Retinal pigment epithelial cell (primary cell): ENCODE data around the gene HGFAC.

Source experiments
- DNase-seq: peaks from one replicate; pipeline ENCODE4 v3.0.0-alpha.2; 2010; ENCODE audit warnings: low read depth
- H3K4me3 ChIP-seq: 2 replicates; pipeline ENCODE4 v1.5.1; 2011; ENCODE audit warnings: mild to moderate bottlenecking, low read length, control low read depth, moderate library complexity
- TF ChIP-seq, protein P1 (sequence below): conservative IDR thresholded peaks from 2 replicates; pipeline ENCODE4 v1.5.1; 2011; ENCODE audit warnings: low read depth, low read length, control low read depth, inconsistent platforms

Gene HGFAC

DNA sequence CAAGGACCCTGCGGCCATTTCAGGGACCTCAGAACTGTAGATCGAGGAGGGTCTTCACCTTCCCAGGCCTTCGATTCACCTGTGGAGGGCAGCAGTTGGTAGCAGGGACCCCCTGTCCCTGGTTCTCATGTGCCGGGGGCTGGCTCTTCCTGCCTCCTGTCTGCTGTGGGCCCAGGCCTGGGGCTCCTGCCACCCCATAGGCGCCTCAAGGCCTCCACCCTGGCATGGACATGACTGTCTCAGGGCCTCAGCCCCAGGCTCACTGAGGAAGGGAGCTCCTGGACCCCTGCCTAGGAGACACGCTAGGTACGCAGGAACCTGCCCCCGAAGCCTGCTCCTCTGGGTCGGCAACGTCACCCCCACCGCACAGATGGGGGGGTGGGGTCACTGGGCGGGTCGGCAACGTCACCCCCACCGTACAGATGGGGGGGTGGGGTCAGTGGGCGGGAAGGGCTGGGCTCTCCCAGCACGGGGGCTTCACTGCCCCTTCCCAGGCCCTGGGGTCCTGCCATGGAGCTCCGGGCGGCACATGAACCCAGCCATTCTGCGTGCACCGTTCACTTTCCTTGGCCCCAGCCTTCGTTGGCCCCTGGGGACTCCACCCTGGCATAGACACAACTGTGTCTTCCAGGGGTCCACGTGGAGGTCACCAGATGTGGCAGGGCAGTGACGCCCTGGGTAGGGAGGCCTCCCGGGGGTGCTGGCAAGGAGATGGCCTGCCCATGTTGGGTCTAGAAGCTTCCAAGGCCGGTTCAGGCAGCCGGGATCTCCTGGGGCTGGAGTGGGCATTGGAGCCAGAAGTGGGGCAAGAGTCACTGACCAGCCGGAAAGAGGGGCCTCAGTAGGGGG lies 3.5 kb upstream of the HGFAC start:
- no peak overlapping the region for H3K4me3 ChIP-seq
- TF ChIP-seq, protein P1, sequence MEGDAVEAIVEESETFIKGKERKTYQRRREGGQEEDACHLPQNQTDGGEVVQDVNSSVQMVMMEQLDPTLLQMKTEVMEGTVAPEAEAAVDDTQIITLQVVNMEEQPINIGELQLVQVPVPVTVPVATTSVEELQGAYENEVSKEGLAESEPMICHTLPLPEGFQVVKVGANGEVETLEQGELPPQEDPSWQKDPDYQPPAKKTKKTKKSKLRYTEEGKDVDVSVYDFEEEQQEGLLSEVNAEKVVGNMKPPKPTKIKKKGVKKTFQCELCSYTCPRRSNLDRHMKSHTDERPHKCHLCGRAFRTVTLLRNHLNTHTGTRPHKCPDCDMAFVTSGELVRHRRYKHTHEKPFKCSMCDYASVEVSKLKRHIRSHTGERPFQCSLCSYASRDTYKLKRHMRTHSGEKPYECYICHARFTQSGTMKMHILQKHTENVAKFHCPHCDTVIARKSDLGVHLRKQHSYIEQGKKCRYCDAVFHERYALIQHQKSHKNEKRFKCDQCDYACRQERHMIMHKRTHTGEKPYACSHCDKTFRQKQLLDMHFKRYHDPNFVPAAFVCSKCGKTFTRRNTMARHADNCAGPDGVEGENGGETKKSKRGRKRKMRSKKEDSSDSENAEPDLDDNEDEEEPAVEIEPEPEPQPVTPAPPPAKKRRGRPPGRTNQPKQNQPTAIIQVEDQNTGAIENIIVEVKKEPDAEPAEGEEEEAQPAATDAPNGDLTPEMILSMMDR: no peak
- no peak for DNase-seq

DNA sequence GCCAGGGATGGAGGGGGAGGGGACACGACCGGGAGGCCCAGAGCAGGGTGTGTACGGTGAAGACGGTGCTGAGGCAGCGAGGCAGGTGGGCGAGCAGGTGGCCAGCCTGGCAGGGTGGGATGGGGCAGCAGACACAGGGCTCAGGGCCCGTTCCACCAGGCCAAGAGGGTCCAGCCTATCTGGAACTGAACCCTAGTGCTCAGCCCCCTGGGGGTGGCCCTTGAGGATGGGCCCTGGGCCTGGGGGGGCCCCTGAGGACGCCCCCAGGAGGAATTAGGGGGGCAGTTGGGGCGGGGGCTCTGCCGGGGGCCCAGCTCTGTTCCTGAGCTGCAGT lies 3.0 kb upstream of the HGFAC start:
- TF ChIP-seq, protein P1: no peak
- no peak overlapping the region for H3K4me3 ChIP-seq
- no peak for DNase-seq

DNA sequence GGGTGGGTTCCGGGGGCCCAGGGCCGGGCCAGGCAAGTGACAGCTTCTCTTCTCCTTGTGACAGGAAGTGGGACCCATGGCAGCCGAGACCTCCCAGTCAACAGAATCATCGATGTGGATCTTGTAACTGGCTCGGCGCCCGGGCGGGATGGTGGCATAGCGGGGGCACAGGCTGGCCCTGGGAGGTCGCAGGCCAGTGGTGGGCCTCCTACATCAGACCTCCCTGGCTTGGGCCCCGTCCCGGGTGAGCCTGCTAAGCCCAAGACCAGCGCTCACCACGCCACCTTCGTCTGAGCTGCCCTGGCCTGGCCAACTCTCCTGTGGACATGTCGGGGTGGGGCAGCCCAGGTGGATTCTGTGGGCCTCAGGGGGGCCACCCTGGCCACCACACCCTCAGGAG lies 2.4 kb upstream of the HGFAC start:
- H3K4me3 ChIP-seq: no peak overlapping the region
- DNase-seq: no peak
- TF ChIP-seq, protein P1: no peak

DNA sequence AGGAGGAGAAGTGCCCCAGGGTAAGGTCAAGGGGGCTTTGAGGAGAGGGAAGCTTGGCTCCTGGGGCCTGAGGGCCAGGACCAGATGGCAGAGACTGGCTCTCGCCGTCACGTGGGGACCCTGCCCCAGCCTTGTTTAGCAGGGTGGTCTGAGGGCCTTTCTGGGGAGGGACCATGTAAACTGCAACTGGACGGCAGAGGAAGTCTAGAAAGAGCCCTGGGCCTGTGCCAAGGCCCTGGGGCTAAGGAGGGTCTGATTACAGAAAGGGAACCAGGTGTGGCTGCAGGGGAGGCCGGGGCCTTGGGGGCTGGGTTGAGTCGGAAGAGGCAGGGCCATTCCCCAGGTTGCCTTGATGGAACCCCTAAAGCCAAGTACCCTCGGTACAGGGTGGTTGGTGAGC lies 1.8 kb upstream of the HGFAC start:
- DNase-seq: no peak
- H3K4me3 ChIP-seq: no peak overlapping the region
- TF ChIP-seq, protein P1: no peak

DNA sequence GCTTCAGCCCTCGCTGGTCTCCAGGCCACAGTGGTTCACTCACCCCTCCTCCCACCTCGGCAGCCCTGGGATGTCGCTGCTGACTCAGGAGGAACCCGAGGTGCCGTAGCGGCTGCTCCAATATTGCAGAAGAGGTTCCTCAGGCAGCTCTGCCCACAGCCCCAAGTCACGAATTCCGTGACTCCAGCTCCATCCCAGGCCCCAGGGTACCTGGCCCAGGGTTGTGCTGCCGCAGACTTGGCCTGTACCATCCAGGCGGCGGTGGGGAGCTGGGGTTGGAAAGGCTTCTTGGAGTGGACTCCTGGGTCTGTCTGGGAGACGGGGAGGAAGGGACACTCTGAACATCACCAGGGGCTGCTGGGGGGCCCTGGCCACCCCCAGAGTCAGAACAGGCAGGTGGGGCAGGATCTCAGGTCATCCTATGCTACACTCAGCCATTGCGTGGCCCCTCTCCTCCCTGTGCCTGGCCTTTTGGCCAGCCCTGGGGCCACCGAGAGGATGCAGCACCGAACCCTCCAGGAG lies 728 bp upstream of the HGFAC start:
- TF ChIP-seq, protein P1: no peak
- no peak overlapping the region for H3K4me3 ChIP-seq
- DNase-seq: no peak

DNA sequence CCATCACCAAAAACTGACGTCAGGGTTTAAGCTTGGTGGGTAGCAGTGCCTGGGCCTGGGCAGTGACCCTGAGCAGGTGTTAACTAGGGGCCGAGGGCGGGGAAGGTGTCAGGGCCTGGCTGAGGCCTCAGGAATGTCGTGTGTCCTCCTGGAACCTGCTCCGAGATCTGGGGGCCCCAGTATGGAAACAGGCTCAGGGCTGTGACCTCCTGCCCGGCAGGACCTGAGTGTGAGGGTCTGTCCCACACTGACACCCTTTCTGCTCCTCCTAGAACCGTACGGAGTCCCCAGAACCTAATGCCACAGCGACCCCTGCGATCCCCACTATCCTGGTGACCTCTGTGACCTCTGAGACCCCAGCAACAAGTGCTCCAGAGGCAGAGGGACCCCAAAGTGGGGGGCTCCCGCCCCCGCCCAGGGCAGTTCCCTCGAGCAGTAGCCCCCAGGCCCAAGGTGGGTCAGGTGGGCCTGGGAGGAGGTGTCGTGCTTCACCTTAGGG lies 741 bp downstream of the HGFAC start:
- no peak overlapping the region for H3K4me3 ChIP-seq
- TF ChIP-seq, protein P1: no peak
- no peak for DNase-seq
